ENCODE measurements around the gene ANO1. TPM values are rescaled to one million over a fixed set of nuclear protein-coding genes. Genes with fewer than 3 reads are reported as not detected.
A peak's percentile ranks its signal among the peaks of the same experiment; 100 is the strongest.
"Not testable (repeated sequence)": the region's sequence is repeated elsewhere in the genome, so short reads cannot be mapped to it uniquely, and the experiment has no call there.

ANO1 gene
- total RNA-seq, 4 donors from 2014 or later: 5.1 to 17.5 (median 14.5) TPM

- Histone ChIP-seq H3K4me3 (no peak overlapping the region), H3K27me3 (peaks cover 0 to 35% (median 0%) of the 10 kb centered on the region in 4 donors), H3K9me3 (no peaks in the 10 kb centered on the region), H3K4me1 (peaks cover 0 to 12% (median 0%) of the 10 kb centered on the region in 3 donors), H3K36me3 (no peaks in the 10 kb centered on the region), H3K27ac (no peak overlapping the region)
- 79 to 80% methylated on average over 13 to 14 of the region's 15 CpGs for WGBS, 2 donors
- intact Hi-C loops (cut with DNase I): loop anchor here (5.0 kb wide), 2 partner anchors 276 to 506 kb away; no protein-coding TSS in a partner anchor
- TF ChIP-seq CTCF (IDR thresholded peaks at IDR 0.05) (no peak), POLR2A (IDR thresholded peaks at IDR 0.05) (no peak)
- no peak for DNase-seq
These were observed 114.7 kb downstream of the ANO1 start for GRCh38 chr11:70192666-70193410.

GRCh38 chr11:70193411-70194292, 115.5 kb downstream of the ANO1 start:
- Histone ChIP-seq H3K4me1 (peaks cover 0 to 12% (median 0%) of the 10 kb centered on the region in 3 donors), H3K27me3 (peaks cover 0 to 35% (median 0%) of the 10 kb centered on the region in 4 donors), H3K4me3 (no peak overlapping the region), H3K9me3 (no peaks in the 10 kb centered on the region), H3K27ac (no peak overlapping the region), H3K36me3 (no peaks in the 10 kb centered on the region)
- WGBS, 2 donors: 82 to 83% methylated on average over 7 of the region's 7 CpGs
- intact Hi-C loops (cut with DNase I): loop anchor here (5.0 kb wide), 2 partner anchors 276 to 506 kb away; no protein-coding TSS in a partner anchor
- no peak for DNase-seq
- TF ChIP-seq CTCF (IDR thresholded peaks at IDR 0.05) (no peak), POLR2A (IDR thresholded peaks at IDR 0.05) (no peak)

GRCh38 chr11:70194792-70195791, 117.0 kb downstream of the ANO1 start:
- 74 to 84% methylated on average over 3 of the region's 3 CpGs for WGBS, 2 donors
- Histone ChIP-seq H3K4me1 (peaks cover 0 to 12% (median 0%) of the 10 kb centered on the region in 3 donors), H3K36me3 (no peaks in the 10 kb centered on the region), H3K9me3 (no peaks in the 10 kb centered on the region), H3K4me3 (no peak overlapping the region), H3K27me3 (peaks cover 0 to 35% (median 0%) of the 10 kb centered on the region in 4 donors), H3K27ac (no peak overlapping the region)
- intact Hi-C loops (cut with DNase I): loop anchor here (5.0 kb wide), 2 partner anchors 278 to 508 kb away; no protein-coding TSS in a partner anchor
- DNase-seq: no peak
- TF ChIP-seq CTCF (IDR thresholded peaks at IDR 0.05) (no peak), POLR2A (IDR thresholded peaks at IDR 0.05) (no peak)

- intact Hi-C loops (cut with DNase I): no loop called here
- TF ChIP-seq POLR2A (IDR thresholded peaks at IDR 0.05): no peak
- TF ChIP-seq CTCF (IDR thresholded peaks at IDR 0.05): no peak
- Histone ChIP-seq H3K4me3 (no peak overlapping the region), H3K27me3 (peaks cover 0 to 6% (median 0%) of the 10 kb centered on the region in 4 donors), H3K27ac (peak overlapping the region in 1 of 4 donors; percentile 21), H3K36me3 (peaks cover 0 to 5% (median 0%) of the 10 kb centered on the region in 3 donors), H3K4me1 (peaks cover 10 to 33% (median 14%) of the 10 kb centered on the region in 3 donors), H3K9me3 (no peaks in the 10 kb centered on the region)
- no peak for DNase-seq
- WGBS, 2 donors: 40 to 48% methylated on average over 6 of the region's 10 CpGs
These were observed 122.2 kb downstream of the ANO1 start for GRCh38 chr11:70200212-70200844.

GRCh38 chr11:70201047-70201446, 122.9 kb downstream of the ANO1 start:
- WGBS, 2 donors: 93 to 94% methylated on average over 3 of the region's 3 CpGs
- H3K27ac ChIP-seq; H3K9me3 ChIP-seq; H3K4me3 ChIP-seq; intact Hi-C loops (cut with DNase I); DNase-seq; H3K27me3 ChIP-seq: not testable (repeated sequence)
- Histone ChIP-seq H3K4me1 (peaks cover 10 to 34% (median 17%) of the 10 kb centered on the region in 3 donors), H3K36me3 (peaks cover 0 to 13% (median 0%) of the 10 kb centered on the region in 3 donors)
